Fibroblast of mammary gland (primary cell): ENCODE data around the gene CDK2AP2.
"Not testable (repeated sequence)": the region's sequence is repeated elsewhere in the genome, so short reads cannot be mapped to it uniquely, and the experiment has no call there.

Experiments
- DNase-seq: peaks from one replicate; pipeline ENCODE4 v3.0.0-alpha.2; 2010; ENCODE audit warnings: low read depth
- H3K4me3 ChIP-seq: 2 replicates; pipeline ENCODE4 v1.5.1; 2011; ENCODE audit warnings: low read depth, mild to moderate bottlenecking, low read length, moderate library complexity; ENCODE audit not compliant: control insufficient read depth
- CTCF ChIP-seq: conservative IDR thresholded peaks from 2 replicates; pipeline ENCODE4 v1.5.1; 2011; ENCODE audit warnings: low read depth, low read length, inconsistent platforms; ENCODE audit not compliant: control insufficient read depth, insufficient read depth

The CDK2AP2 gene

DNA sequence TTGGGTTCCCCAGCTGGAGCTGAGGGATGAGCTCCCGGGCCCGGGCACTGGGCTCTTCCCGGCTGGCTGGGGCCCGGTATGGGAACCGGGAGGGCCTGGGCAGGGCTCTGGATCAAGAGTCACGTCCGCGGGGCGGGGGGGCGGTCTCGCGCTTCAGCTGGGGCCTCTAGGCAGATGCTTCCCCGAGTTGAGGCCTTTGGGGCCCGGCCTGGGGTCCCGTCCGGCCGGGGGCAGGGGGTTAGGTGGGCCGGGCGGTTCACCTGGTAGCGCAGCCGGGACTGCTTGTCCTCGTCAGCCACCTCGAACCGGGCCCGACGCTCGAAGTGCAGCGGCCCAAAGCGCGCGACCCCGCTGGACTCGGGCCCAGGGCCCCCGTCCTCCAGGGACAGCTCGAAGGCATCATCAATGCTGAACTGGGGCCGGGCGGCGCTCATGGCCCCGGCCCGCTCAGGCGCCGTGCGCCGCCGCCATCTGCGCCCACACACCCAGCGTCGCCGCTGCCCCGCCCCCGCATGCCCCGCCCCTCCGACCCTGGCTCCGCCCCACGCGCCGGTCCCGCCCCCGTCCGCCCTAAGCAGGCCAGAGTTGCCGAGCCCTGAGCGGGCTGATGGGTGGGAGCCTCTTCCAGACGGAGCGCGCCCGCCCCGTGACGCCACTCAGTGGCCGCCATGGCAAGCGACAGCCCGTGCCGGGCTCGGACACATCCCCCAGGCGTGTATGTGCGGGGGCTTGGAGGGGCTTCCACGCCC lies 39.0 kb downstream of the CDK2AP2 start, which contains the start of gene TMEM134:
TMEM134 (minus strand) TSS at position 493 of the 749 bp plus-strand sequence; CDS start at position 434, 59 bp downstream.
- H3K4me3 ChIP-seq, result peak within 1 kb of the TSS; percentile 70
- DNase-seq, result peak; percentile 87
- no peak for TF ChIP-seq CTCF

DNA sequence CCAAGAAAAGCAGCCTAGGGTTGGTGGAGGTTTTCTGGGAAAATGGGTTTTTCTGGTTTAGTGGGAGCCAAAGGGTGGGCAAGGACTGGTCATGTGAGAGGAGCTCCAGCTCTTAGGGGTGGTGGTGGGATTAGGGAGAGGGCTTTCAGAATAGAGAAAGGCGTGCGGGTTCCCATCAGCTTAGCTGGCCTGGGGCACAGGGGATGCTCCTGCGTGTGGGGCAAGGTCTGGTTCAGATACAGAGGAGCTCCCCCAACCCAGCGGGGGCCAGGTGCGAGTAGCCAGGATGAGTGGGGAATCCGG lies 39.6 kb downstream of the CDK2AP2 start:
- DNase-seq, result no peak
- TF ChIP-seq CTCF, result no peak
- H3K4me3 ChIP-seq, result peak overlapping the region; percentile 64

GRCh38 chr11:67468056-67468455 lies 39.9 kb downstream of the CDK2AP2 start:
- no peak for DNase-seq
- H3K4me3 ChIP-seq, result peak overlapping the region; percentile 64
- no peak for TF ChIP-seq CTCF

GRCh38 chr11:67466962-67467771 lies 40.8 kb downstream of the CDK2AP2 start:
- TF ChIP-seq CTCF, result no peak
- no peak for DNase-seq
- H3K4me3 ChIP-seq, result no peak overlapping the region

- H3K4me3 ChIP-seq, result no peak overlapping the region
- no peak for DNase-seq
- TF ChIP-seq CTCF, result no peak
Measured at GRCh38 chr11:67466367-67466766, 41.6 kb downstream of the CDK2AP2 start.

DNA sequence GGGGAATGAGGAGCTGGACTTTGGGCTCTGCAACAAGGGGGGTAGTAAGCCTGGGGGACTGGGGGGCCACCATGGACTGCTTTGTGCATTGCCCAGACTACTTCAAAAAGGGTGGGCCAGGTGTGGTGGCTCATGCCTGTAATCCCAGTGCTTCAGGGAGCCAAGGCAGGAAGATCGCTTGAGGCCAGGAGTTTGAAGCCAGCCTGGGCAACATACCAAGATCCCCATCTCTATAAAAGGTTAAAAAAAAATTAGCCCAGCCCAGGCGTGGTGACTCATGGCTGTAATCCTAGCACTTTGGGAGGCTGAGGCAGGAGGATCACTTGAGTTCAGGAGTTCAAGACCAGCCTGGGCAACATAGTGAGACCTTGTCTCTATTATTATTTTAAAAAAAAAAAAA lies 42.4 kb downstream of the CDK2AP2 start:
- DNase-seq, result peak; percentile 33
- not testable (repeated sequence) for H3K4me3 ChIP-seq

DNA sequence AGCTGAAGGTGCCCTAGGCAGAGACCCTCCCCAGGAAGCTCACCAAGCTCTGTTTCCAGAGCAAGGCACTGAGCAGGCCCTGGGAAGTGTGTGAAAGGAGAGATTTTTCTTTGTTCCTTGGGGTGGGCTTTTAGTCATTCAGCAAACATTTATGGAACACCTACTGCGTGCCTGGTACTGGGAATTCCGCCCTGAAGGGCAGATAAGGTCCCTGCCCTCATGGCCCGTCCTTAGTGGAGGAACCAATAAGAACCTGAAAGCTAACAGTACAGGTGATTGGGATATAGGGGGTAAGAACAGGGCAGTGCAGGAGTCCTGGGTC lies 42.8 kb downstream of the CDK2AP2 start:
- TF ChIP-seq CTCF, result no peak
- H3K4me3 ChIP-seq, result peak overlapping the region; percentile 43
- no peak for DNase-seq
